ENCODE results near the gene SUMO1.

GRCh38 chr2:202203348-202203747, 35.0 kb downstream of the SUMO1 start:
- TF ChIP-seq, protein P1, sequence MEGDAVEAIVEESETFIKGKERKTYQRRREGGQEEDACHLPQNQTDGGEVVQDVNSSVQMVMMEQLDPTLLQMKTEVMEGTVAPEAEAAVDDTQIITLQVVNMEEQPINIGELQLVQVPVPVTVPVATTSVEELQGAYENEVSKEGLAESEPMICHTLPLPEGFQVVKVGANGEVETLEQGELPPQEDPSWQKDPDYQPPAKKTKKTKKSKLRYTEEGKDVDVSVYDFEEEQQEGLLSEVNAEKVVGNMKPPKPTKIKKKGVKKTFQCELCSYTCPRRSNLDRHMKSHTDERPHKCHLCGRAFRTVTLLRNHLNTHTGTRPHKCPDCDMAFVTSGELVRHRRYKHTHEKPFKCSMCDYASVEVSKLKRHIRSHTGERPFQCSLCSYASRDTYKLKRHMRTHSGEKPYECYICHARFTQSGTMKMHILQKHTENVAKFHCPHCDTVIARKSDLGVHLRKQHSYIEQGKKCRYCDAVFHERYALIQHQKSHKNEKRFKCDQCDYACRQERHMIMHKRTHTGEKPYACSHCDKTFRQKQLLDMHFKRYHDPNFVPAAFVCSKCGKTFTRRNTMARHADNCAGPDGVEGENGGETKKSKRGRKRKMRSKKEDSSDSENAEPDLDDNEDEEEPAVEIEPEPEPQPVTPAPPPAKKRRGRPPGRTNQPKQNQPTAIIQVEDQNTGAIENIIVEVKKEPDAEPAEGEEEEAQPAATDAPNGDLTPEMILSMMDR (IDR thresholded peaks at IDR 0.05 in 8 of 11, conservative IDR thresholded peaks at IDR 0.05 in 3 of 11), result no peak
- TF ChIP-seq POLR2AphosphoS5 (IDR thresholded peaks at IDR 0.05), result no peak
